Choroid plexus epithelial cell (primary cell): ENCODE data around the gene NPAS3.

Experiments used
- DNase-seq: peaks from one replicate; pipeline ENCODE4 v3.0.0-alpha.2; 2010; ENCODE audit warnings: low read depth
- H3K4me3 ChIP-seq: 2 replicates; pipeline ENCODE4 v1.5.1; 2011; ENCODE audit warnings: low read depth, mild to moderate bottlenecking, control low read depth, low read length, moderate library complexity
- TF ChIP-seq, protein P1 (sequence below): conservative IDR thresholded peaks from 2 replicates; pipeline ENCODE4 v1.5.1; 2011; ENCODE audit warnings: low read depth, mild to moderate bottlenecking, control low read depth, inconsistent platforms, low read length, moderate library complexity

Gene NPAS3

DNA sequence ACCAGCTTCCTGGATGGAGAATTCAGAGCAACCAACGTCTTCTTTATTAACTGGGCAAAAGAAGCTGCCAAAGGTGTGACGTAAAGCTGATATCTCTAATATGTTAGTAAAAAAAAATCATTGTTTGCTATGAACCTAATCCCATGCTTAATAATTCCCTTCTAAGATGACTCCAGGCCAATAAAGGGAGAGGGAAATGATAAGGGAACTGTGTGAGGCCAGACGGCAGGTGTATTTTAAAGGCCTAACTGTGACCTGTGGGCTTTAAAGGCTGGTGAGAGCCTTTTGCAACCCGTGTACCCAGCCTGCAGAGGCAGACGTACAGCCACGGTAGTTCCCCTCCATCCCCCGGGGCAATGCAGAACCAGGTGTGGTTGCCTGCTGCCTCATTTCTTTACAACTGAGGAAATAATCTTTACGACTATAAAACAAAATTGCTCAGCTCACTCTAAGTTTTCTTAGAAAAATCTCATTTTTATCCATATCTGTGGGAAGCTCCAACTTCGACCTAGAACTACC, 641.6 kb downstream of the NPAS3 start:
- H3K4me3 ChIP-seq, result no peak overlapping the region
- TF ChIP-seq, protein P1, sequence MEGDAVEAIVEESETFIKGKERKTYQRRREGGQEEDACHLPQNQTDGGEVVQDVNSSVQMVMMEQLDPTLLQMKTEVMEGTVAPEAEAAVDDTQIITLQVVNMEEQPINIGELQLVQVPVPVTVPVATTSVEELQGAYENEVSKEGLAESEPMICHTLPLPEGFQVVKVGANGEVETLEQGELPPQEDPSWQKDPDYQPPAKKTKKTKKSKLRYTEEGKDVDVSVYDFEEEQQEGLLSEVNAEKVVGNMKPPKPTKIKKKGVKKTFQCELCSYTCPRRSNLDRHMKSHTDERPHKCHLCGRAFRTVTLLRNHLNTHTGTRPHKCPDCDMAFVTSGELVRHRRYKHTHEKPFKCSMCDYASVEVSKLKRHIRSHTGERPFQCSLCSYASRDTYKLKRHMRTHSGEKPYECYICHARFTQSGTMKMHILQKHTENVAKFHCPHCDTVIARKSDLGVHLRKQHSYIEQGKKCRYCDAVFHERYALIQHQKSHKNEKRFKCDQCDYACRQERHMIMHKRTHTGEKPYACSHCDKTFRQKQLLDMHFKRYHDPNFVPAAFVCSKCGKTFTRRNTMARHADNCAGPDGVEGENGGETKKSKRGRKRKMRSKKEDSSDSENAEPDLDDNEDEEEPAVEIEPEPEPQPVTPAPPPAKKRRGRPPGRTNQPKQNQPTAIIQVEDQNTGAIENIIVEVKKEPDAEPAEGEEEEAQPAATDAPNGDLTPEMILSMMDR, result no peak
- no peak for DNase-seq

DNA sequence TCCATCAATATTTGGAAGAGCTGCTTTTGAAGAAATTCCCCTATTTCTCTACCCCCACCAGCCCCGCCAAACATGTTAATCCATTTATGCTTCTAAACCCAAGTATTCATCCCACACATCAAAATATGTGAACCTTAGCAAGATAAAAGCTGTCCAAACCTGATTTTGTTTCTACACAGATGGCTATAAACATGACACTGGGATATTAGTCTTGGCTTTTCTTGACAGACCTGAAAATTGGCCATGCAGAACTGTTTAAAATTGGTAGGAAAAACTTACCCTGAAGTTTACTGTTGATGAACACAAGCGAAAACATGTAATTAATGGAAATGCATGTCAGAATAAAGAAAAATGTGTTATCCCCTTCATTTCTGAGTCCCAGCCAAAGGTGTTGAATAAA, 642.2 kb downstream of the NPAS3 start:
- H3K4me3 ChIP-seq, result no peak overlapping the region
- no peak for DNase-seq
- TF ChIP-seq, protein P1, result no peak

DNA sequence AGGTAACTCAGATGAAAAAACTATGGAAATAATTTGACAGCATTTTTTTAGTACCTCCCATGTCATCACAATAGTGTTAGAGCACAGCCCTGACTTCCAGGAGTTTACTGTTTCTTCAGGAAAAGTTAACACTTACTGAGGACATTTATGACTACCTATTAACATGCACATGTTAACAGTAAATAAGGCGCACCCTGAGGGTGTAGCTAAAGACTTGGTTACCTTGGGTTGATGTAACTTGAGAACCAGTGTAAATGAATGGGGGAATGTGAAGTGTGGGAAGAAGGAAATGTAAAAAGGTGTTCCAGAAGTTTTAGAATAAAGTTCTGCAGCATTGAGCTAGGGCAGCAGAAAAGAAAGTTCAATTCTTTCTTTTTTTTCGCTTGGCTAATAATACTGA, 646.0 kb downstream of the NPAS3 start:
- no peak for DNase-seq
- TF ChIP-seq, protein P1, result no peak
- no peak overlapping the region for H3K4me3 ChIP-seq

DNA sequence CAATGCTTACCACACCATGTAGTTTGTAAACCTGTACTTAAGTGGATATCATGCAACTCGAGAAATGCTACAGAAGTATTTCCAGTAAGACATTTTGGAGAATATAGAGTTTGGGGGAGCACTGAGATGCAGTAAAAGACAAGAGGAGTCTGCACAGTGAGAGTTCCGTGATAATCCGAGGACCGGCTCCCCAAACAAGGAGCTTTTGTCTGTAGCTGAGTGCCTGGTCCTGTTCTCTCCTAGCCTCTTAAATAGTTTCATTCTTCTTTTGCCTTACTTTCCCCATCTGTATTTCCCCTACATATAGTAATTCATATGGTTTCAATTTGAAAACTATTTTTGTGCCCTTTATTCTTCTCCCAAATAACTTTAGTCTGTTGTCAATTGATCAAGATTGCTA, 648.1 kb downstream of the NPAS3 start:
- no peak overlapping the region for H3K4me3 ChIP-seq
- DNase-seq, result no peak
- TF ChIP-seq, protein P1, result no peak

DNA sequence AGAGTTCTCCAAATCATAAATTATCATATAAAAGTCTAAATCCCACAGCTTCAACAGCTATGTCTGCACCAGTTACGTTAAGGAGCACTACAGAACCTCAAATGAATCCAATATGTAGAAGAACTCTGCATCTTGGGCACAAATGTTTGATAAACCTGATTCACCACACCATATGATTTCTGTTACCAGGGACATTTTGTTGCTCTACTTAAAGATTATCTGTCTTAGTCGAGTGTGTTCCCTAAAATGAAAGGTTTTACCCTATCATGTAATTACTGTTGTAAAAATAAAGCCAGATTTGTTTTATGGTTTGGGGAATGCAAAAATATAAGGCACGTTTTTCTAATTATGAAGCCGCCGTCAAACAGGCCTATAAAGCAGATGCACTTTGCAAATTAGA, 649.1 kb downstream of the NPAS3 start:
- no peak overlapping the region for H3K4me3 ChIP-seq
- TF ChIP-seq, protein P1, result no peak
- no peak for DNase-seq

DNA sequence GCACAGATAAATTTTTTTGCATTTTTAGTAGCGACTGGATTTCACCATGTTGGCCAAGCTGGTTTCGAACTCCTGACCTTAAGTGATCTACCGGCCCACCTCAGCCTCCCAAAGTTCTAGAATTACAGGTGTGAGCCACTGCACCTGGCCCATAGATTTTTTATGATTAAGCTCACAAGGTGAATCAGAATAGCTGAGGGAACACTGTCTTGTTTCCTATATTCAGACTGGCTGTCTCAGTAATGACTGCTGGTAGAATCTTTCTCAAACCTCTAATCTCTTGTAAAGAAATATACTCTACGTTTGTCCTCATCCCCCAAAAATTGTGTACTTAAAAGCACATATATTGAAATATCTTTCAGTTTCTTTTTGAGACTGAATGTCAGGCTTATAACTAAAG, 650.1 kb downstream of the NPAS3 start:
- TF ChIP-seq, protein P1, result no peak
- DNase-seq, result no peak
- no peak overlapping the region for H3K4me3 ChIP-seq

DNA sequence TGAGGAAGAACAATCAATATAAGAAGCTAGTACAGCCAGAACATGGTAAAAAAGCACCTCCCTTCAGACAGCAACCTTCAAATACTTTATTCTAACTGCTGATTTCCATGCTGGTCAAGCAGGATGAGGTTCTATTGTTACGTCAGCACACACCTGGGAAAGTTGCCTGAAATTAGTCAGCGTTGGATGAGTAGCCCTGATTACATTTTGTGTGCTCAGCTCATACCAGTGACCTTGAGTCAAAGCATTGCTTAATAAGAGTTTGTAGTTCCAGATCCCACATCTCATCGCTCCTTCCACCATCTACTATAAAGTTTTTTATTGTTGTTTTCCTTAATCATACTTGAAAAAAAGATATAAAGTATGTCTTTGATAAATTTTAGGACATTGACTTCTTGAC, 650.7 kb downstream of the NPAS3 start:
- DNase-seq, result peak; percentile 90
- H3K4me3 ChIP-seq, result no peak overlapping the region
- TF ChIP-seq, protein P1, result no peak
